Upper lobe of left lung (tissue), 4 donors: ENCODE results near the gene EXOSC1.

Source experiments
- CTCF ChIP-seq, 6 experiments: fragments of 450-650 bp in 4 of 6; fragments of 200-600 bp in 2 of 6; sonication (generic) in 2 of 6; IDR thresholded peaks; one replicate each; pipeline ENCODE4 v1.5.1; 2016 to 2019; ENCODE audit warnings: antibody characterized with exemption in 6 of 6
- EP300 ChIP-seq, 4 donors: sonication (generic); formaldehyde crosslinking; IDR thresholded peaks; one replicate each; pipeline ENCODE4 v1.5.1; 2017; ENCODE audit warnings: antibody characterized with exemption in 4 of 4, control low read depth in 2 of 4
- POLR2A ChIP-seq, 4 donors: fragments of 450-650 bp; IDR thresholded peaks; one replicate each; pipeline ENCODE4 v1.5.1; 2016 to 2017; ENCODE audit warnings: antibody characterized with exemption in 4 of 4, mild to moderate bottlenecking in 2 of 4
- POLR2AphosphoS5 ChIP-seq, 2 donors: sonication (generic); formaldehyde crosslinking; IDR thresholded peaks; one replicate each; pipeline ENCODE4 v1.5.1; 2017; ENCODE audit warnings: antibody characterized with exemption in 2 of 2

GRCh38 chr10:97463363-97464132 lies 17.7 kb upstream of the EXOSC1 start:
- TF ChIP-seq EP300 (IDR thresholded peaks at IDR 0.05) (peak in 2 of 4 donors; percentile 30 to 91), POLR2AphosphoS5 (IDR thresholded peaks at IDR 0.05) (peak; percentile 47 to 50), CTCF (IDR thresholded peaks at IDR 0.05) (peak; percentile 67 to 91 (median 84)), POLR2A (IDR thresholded peaks at IDR 0.05) (peak in 1 of 4 donors; percentile 23)
